Glomerular visceral epithelial cell (primary cell): ENCODE results near the gene ZNHIT2.
A peak's percentile ranks its signal among the peaks of the same experiment; 100 is the strongest.
"Not testable (repeated sequence)": the region's sequence is repeated elsewhere in the genome, so short reads cannot be mapped to it uniquely, and the experiment has no call there.

Experiments used
- DNase-seq: peaks from one replicate; pipeline ENCODE4 v3.0.0-alpha.2; 2016; ENCODE audit errors: extremely low spot score

ZNHIT2 gene

GRCh38 chr11:65119670-65119995 lies 2.1 kb upstream of the ZNHIT2 start:
- DNase-seq = no peak

- DNase-seq = not testable (repeated sequence)
Observed at GRCh38 chr11:65118891-65119669, 1.6 kb upstream of the ZNHIT2 start.

- no peak for DNase-seq
Observed at GRCh38 chr11:65118097-65118837, 766 bp upstream of the ZNHIT2 start.

- no peak for DNase-seq
Observed at GRCh38 chr11:65116370-65117205, 913 bp downstream of the ZNHIT2 start.

- DNase-seq = no peak
Observed at GRCh38 chr11:65115361-65116082, 2.0 kb downstream of the ZNHIT2 start.

GRCh38 chr11:65114538-65115171 lies 2.8 kb downstream of the ZNHIT2 start:
- DNase-seq = no peak

- no peak for DNase-seq
Observed at GRCh38 chr11:65113839-65114238, 3.7 kb downstream of the ZNHIT2 start.

GRCh38 chr11:65113361-65113756 lies 4.1 kb downstream of the ZNHIT2 start:
- peak; percentile 77 for DNase-seq

- peak; percentile 51 for DNase-seq
Observed at GRCh38 chr11:65112546-65113360, 4.7 kb downstream of the ZNHIT2 start.

- peak; percentile 96 for DNase-seq
Observed at GRCh38 chr11:65111744-65112545, 5.6 kb downstream of the ZNHIT2 start, which contains the start of gene TM7SF2. TM7SF2 (plus strand) TSS chr11:65111872; CDS start chr11:65112016, 144 bp downstream.

- no peak for DNase-seq
Observed at GRCh38 chr11:65111159-65111743, 6.2 kb downstream of the ZNHIT2 start.

GRCh38 chr11:65110354-65110861 lies 7.1 kb downstream of the ZNHIT2 start:
- DNase-seq = peak; percentile 88

GRCh38 chr11:65109231-65110198 lies 8.0 kb downstream of the ZNHIT2 start:
- no peak for DNase-seq

- no peak for DNase-seq
Observed at GRCh38 chr11:65108469-65109123, 8.9 kb downstream of the ZNHIT2 start.

- DNase-seq = no peak
Observed at GRCh38 chr11:65107751-65108468, 9.6 kb downstream of the ZNHIT2 start.

GRCh38 chr11:65107078-65107477 lies 10.4 kb downstream of the ZNHIT2 start:
- no peak for DNase-seq
